H9 (cell line): ENCODE measurements around the gene AXIN2. TPM values are rescaled to one million over a fixed set of nuclear protein-coding genes. Genes with fewer than 3 reads are reported as not detected.

Source experiments
- DNase-seq: peaks from one replicate; pipeline ENCODE4 v3.0.0-alpha.2; 2017
- H2AFZ ChIP-seq: one replicate; pipeline ENCODE4 v1.6.1; 2013; ENCODE audit warnings: mild to moderate bottlenecking, low read length, control low read depth, moderate library complexity
- H2AK5ac ChIP-seq: 2 replicates; pipeline ENCODE4 v1.6.1; 2013; ENCODE audit warnings: low read length, control low read depth, mixed read lengths; ENCODE audit not compliant: insufficient read length
- H2BK120ac ChIP-seq: one replicate; pipeline ENCODE4 v1.6.1; 2013; ENCODE audit warnings: low read depth, mild to moderate bottlenecking, low read length, control low read depth, inconsistent platforms; ENCODE audit not compliant: poor library complexity, severe bottlenecking
- H2BK12ac ChIP-seq: 2 replicates; pipeline ENCODE4 v1.6.1; 2013; ENCODE audit warnings: low read length, control low read depth, mixed read lengths, low read depth; ENCODE audit not compliant: insufficient read length
- H2BK15ac ChIP-seq: 2 replicates; pipeline ENCODE4 v1.6.1; 2013; ENCODE audit warnings: low read depth, low read length, control low read depth
- H2BK20ac ChIP-seq: one replicate; pipeline ENCODE4 v1.6.1; 2013; ENCODE audit warnings: low read depth, mild to moderate bottlenecking, low read length, control low read depth, inconsistent platforms; ENCODE audit not compliant: poor library complexity, severe bottlenecking
- H2BK5ac ChIP-seq: 2 replicates; pipeline ENCODE4 v1.6.1; 2013; ENCODE audit warnings: low read length, control low read depth, mixed read lengths; ENCODE audit not compliant: insufficient read length
- H3K14ac ChIP-seq: 2 replicates; pipeline ENCODE4 v1.6.1; 2013; ENCODE audit warnings: low read length, control low read depth; ENCODE audit not compliant: insufficient read depth
- H3K18ac ChIP-seq: 2 replicates; pipeline ENCODE4 v1.6.1; 2013; ENCODE audit warnings: low read depth, mild to moderate bottlenecking, mixed read lengths, low read length, control low read depth; ENCODE audit not compliant: insufficient read length
- H3K23ac ChIP-seq: 2 replicates; pipeline ENCODE4 v1.6.1; 2013; ENCODE audit warnings: low read length, control low read depth, mixed read lengths, low read depth; ENCODE audit not compliant: insufficient read length
- H3K23me2 ChIP-seq: 2 replicates; pipeline ENCODE4 v1.6.1; 2013; ENCODE audit warnings: low read depth, mild to moderate bottlenecking, mixed read lengths, low read length, control low read depth; ENCODE audit not compliant: insufficient read length, poor library complexity, severe bottlenecking
- H3K27ac ChIP-seq: 2 replicates; pipeline ENCODE4 v1.5.1; 2013; ENCODE audit warnings: low read length, control low read depth, mixed read lengths, low read depth; ENCODE audit not compliant: insufficient read length
- H3K27me3 ChIP-seq: 2 replicates; pipeline ENCODE4 v1.6.1; 2013; ENCODE audit warnings: low read length, control low read depth, inconsistent platforms; ENCODE audit not compliant: insufficient read depth
- H3K4ac ChIP-seq: 2 replicates; pipeline ENCODE4 v1.6.1; 2013; ENCODE audit warnings: low read depth, mild to moderate bottlenecking, control low read depth, inconsistent platforms, low read length, moderate library complexity
- H3K4me1 ChIP-seq: 2 replicates; pipeline ENCODE4 v1.6.1; 2013; ENCODE audit warnings: low read length, control low read depth, inconsistent platforms; ENCODE audit not compliant: insufficient read depth
- H3K4me2 ChIP-seq: 2 replicates; pipeline ENCODE4 v1.6.1; 2013; ENCODE audit warnings: low read length, control low read depth, mixed read lengths; ENCODE audit not compliant: insufficient read length, insufficient read depth
- H3K56ac ChIP-seq: 2 replicates; pipeline ENCODE4 v1.6.1; 2013; ENCODE audit warnings: low read depth, mild to moderate bottlenecking, mixed read lengths, low read length, control low read depth; ENCODE audit not compliant: insufficient read length
- H3K79me1 ChIP-seq: 2 replicates; pipeline ENCODE4 v1.6.1; 2013; ENCODE audit warnings: low read depth, mild to moderate bottlenecking, moderate library complexity, low read length, control low read depth, inconsistent platforms; ENCODE audit not compliant: insufficient read depth, poor library complexity, severe bottlenecking
- H3K79me2 ChIP-seq: 2 replicates; pipeline ENCODE4 v1.6.1; 2013; ENCODE audit warnings: low read length, control low read depth, inconsistent platforms; ENCODE audit not compliant: insufficient read depth
- H3K9ac ChIP-seq: 2 replicates; pipeline ENCODE4 v1.6.1; 2013; ENCODE audit warnings: low read length, control low read depth, mixed read lengths; ENCODE audit not compliant: insufficient read length; ENCODE audit errors: extremely low read depth
- H3K9me3 ChIP-seq: one replicate; pipeline ENCODE4 v1.6.1; 2013; ENCODE audit warnings: low read depth, low read length, inconsistent platforms; ENCODE audit not compliant: control insufficient read depth
- H3T11ph ChIP-seq: one replicate; pipeline ENCODE4 v1.6.1; 2013; ENCODE audit warnings: mild to moderate bottlenecking, low read length, control low read depth, inconsistent platforms
- H4K20me1 ChIP-seq: one replicate; pipeline ENCODE4 v1.6.1; 2013; ENCODE audit not compliant: control insufficient read depth, insufficient read length, insufficient read depth
- H4K5ac ChIP-seq: 2 replicates; pipeline ENCODE4 v1.6.1; 2013; ENCODE audit warnings: low read depth, mild to moderate bottlenecking, mixed read lengths, low read length, control low read depth; ENCODE audit not compliant: insufficient read length
- H4K8ac ChIP-seq: replicated peaks from 2 replicates; pipeline ENCODE4 v1.6.1; 2013; ENCODE audit warnings: low read length, control low read depth, mixed read lengths, low read depth; ENCODE audit not compliant: insufficient read length
- H4K91ac ChIP-seq: 2 replicates; pipeline ENCODE4 v1.6.1; 2013; ENCODE audit warnings: low read depth, mild to moderate bottlenecking, moderate library complexity, mixed read lengths, low read length, control low read depth; ENCODE audit not compliant: insufficient read length
- H3K27ac Mint-ChIP-seq, 3 experiments: 2 replicates in 2 of 3; 3 replicates in 1 of 3; pipeline ENCODE4 v1.8.0; 2020 to 2021; ENCODE audit warnings: mixed read lengths in 3 of 3, mild to moderate bottlenecking in 1 of 3, moderate library complexity in 1 of 3
- H3K27me3 Mint-ChIP-seq: 2 replicates; pipeline ENCODE4 v1.8.0; 2021; ENCODE audit warnings: low read depth, mild to moderate bottlenecking, moderate library complexity, mixed read lengths
- H3K36me3 Mint-ChIP-seq, 3 experiments: 2 replicates in 2 of 3; 3 replicates in 1 of 3; pipeline ENCODE4 v1.8.0; 2020 to 2021; ENCODE audit warnings: low read depth in 3 of 3, mixed read lengths in 3 of 3; ENCODE audit not compliant: insufficient read depth in 1 of 3
- H3K4me1 Mint-ChIP-seq, 2 experiments: 2 replicates each; pipeline ENCODE4 v1.8.0; 2020; ENCODE audit warnings: mixed read lengths in 2 of 2
- H3K4me3 Mint-ChIP-seq, 2 experiments: 2 replicates in 1 of 2; 3 replicates in 1 of 2; pipeline ENCODE4 v1.8.0; 2020 to 2021; ENCODE audit warnings: mild to moderate bottlenecking in 2 of 2, mixed read lengths in 2 of 2, moderate library complexity in 1 of 2
- H3K9me3 Mint-ChIP-seq, 2 experiments: 2 replicates in 1 of 2; 3 replicates in 1 of 2; pipeline ENCODE4 v1.8.0; 2020; ENCODE audit warnings: mild to moderate bottlenecking in 2 of 2, mixed read lengths in 2 of 2, moderate library complexity in 1 of 2
- WGBS: extraction: QIAGEN DNeasy Blood & Tissue Kit; methylation state at CpG from one replicate; pipeline ENCODE4 v1.1.7; 2013; ENCODE audit warnings: missing lambda C conversion rate, low lambda C conversion rate, mixed read lengths; ENCODE audit not compliant: insufficient read length; ENCODE audit errors: extremely low coverage; 5-methylcytosine and 5-hydroxymethylcytosine counted together
- total RNA-seq: library from RNA; stranded (reverse); gene quantifications from 2 replicates; pipeline ENCODE4 v1.2.1, GENCODE V29; 2021
- TF ChIP-seq, protein P1 (sequence below): fragments of 200-600 bp; sonication (generic); conservative IDR thresholded peaks from 3 replicates; pipeline ENCODE4 v1.8.0; 2021; ENCODE audit warnings: antibody characterized with exemption, mild to moderate bottlenecking

AXIN2 gene
- total RNA-seq, 1 experiment from 2014 or later: 35.0 TPM

DNA sequence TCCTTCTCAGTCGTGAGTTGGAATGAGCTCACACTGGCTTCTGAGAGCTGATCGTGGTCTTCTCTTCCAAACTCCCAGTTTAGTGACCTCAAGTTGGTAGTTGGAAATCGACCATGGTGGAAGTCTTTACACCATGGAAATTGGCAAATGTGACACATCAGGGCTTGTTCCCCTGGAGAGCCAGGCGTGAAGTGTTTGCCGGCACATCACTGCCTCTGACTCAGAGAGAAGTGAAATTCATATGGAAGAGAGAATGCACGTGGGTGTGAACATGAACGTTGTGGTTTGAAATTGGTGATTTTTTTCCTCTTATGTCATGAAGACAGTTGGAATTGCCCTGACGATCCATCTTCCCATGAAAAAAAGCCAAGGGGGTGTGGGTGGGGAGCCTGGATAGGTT lies 47.4 kb downstream of the AXIN2 start:
- H2AK5ac ChIP-seq: no peak overlapping the region
- H3K79me1 ChIP-seq: no peaks in the 10 kb centered on the region
- Mint-ChIP-seq H3K27ac (no peak overlapping the region; a peak in 1 of 7 replicates), H3K4me3 (no peak overlapping the region), H3K4me1 (peaks cover 8 to 18% of the 10 kb centered on the region in 2 experiments), H3K27me3 (peaks cover 6% of the 10 kb centered on the region), H3K9me3 (no peaks in the 10 kb centered on the region), H3K36me3 (peaks cover 0 to 6% (median 0%) of the 10 kb centered on the region in 3 experiments; a peak in 1 of 7 replicates)
- H4K91ac ChIP-seq: no peak overlapping the region
- no peak for DNase-seq
- TF ChIP-seq, protein P1, sequence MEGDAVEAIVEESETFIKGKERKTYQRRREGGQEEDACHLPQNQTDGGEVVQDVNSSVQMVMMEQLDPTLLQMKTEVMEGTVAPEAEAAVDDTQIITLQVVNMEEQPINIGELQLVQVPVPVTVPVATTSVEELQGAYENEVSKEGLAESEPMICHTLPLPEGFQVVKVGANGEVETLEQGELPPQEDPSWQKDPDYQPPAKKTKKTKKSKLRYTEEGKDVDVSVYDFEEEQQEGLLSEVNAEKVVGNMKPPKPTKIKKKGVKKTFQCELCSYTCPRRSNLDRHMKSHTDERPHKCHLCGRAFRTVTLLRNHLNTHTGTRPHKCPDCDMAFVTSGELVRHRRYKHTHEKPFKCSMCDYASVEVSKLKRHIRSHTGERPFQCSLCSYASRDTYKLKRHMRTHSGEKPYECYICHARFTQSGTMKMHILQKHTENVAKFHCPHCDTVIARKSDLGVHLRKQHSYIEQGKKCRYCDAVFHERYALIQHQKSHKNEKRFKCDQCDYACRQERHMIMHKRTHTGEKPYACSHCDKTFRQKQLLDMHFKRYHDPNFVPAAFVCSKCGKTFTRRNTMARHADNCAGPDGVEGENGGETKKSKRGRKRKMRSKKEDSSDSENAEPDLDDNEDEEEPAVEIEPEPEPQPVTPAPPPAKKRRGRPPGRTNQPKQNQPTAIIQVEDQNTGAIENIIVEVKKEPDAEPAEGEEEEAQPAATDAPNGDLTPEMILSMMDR: no peak
- no peak overlapping the region for H4K8ac ChIP-seq
- H3K14ac ChIP-seq: no peak overlapping the region
- no peak overlapping the region for H3K56ac ChIP-seq
- H2BK20ac ChIP-seq: no peak overlapping the region
- H3K9me3 ChIP-seq: no peaks in the 10 kb centered on the region
- no peak overlapping the region for H2BK12ac ChIP-seq
- H4K20me1 ChIP-seq: no peaks in the 10 kb centered on the region
- H2BK5ac ChIP-seq: no peak overlapping the region
- peaks cover 2% of the 10 kb centered on the region; the same call in 1 of the 2 replicates for H3K4me1 ChIP-seq
- no peaks in the 10 kb centered on the region for H3K79me2 ChIP-seq
- H3K18ac ChIP-seq: no peak overlapping the region
- H3K23ac ChIP-seq: no peak overlapping the region
- H2BK15ac ChIP-seq: no peak overlapping the region
- H3T11ph ChIP-seq: no peak overlapping the region
- no peak overlapping the region for H3K4ac ChIP-seq
- H2BK120ac ChIP-seq: no peak overlapping the region
- no peaks in the 10 kb centered on the region for H3K27me3 ChIP-seq
- no peak overlapping the region for H3K4me2 ChIP-seq
- H2AFZ ChIP-seq: no peak overlapping the region
- H3K27ac ChIP-seq: no peak overlapping the region
- H3K9ac ChIP-seq: no peak overlapping the region
- WGBS: no CpG with 5 or more reads among the region's 8 CpGs
- no peak overlapping the region for H4K5ac ChIP-seq
- no peaks in the 10 kb centered on the region for H3K23me2 ChIP-seq
